Adrenal gland (tissue), 5 donors: ENCODE data around the gene DLG5.
"Not testable (repeated sequence)": the region's sequence is repeated elsewhere in the genome, so short reads cannot be mapped to it uniquely, and the experiment has no call there.

Experiments
- CTCF ChIP-seq, 6 experiments: fragments of 450-650 bp in 4 of 6; fragments of 200-600 bp in 2 of 6; sonication (generic) in 1 of 6; IDR thresholded peaks; 1 replicate in 5 of 6; 2 replicates in 1 of 6; pipeline versions ENCODE4 v1.5.1 to v1.8.0; 2016 to 2021; ENCODE audit warnings: antibody characterized with exemption in 6 of 6, mild to moderate bottlenecking in 2 of 6, moderate library complexity in 1 of 6
- POLR2A ChIP-seq, 2 donors: fragments of 450-650 bp; IDR thresholded peaks; one replicate each; pipeline ENCODE4 v1.6.1; 2017; ENCODE audit warnings: antibody characterized with exemption in 2 of 2, mild to moderate bottlenecking in 2 of 2, moderate library complexity in 1 of 2
- donor health status: DM: no; HTN: no; CAD: no.

- not testable (repeated sequence) for TF ChIP-seq CTCF, POLR2A (IDR thresholded peaks at IDR 0.05)
Measured at GRCh38 chr10:77758406-77758805, 168.1 kb downstream of the DLG5 start.
